ENCODE results near the gene ZNF556. TPM values are rescaled to one million over a fixed set of nuclear protein-coding genes. Genes with fewer than 3 reads are reported as not detected.

The ZNF556 gene
- total RNA-seq, 1 experiment from 2014 or later = 0.04 TPM

DNA sequence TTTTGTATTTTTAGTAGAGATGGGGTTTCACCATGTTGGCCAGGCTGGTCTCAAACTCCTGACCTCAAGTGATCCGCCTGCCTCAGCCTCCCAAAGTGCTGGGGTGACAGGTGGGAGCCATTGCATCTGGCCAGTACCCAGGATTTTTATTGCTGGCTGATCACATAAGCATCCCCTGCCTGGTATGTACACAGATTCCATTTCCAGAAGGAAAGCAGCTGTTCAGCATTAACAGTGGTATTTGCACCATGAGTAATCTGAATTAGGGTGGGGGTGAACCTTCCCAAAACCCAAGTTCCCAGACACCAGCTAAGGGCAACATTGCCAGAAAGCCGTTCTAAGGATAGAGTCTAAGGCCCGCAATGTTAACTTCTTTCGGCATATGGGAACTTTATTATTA is 18.5 kb upstream of the ZNF556 start:
- H3K36me3 ChIP-seq (ENCODE audit: low read depth, low read length) = peaks cover 39% of the 10 kb centered on the region
- no peaks in the 10 kb centered on the region for H3K27me3 ChIP-seq (ENCODE audit: low read length)
- intact Hi-C loops (cut with micrococcal nuclease) = no loop called here
- TF ChIP-seq EZH2 (IDR thresholded peaks at IDR 0.05; ENCODE audit: low read length, unreplicated experiment) = no peak
- no peak for TF ChIP-seq EZH2phosphoT487 (IDR thresholded peaks at IDR 0.05; ENCODE audit: borderline replicate concordance, low read length)
- BruUV-seq (replicated peaks) = no TSS peak
- POLR2A ChIA-PET (ENCODE audit: unreplicated experiment) = no interaction called here
- no peak overlapping the region for H3K9ac ChIP-seq (ENCODE audit: low read length)
- peaks cover 25% of the 10 kb centered on the region for H3K9me3 ChIP-seq (ENCODE audit: low read length)
- DNase-seq (no peak), ATAC-seq (no peak)
- H3K4me3 ChIP-seq (ENCODE audit: low read length) = no peak overlapping the region
- no peaks in the 10 kb centered on the region for H3F3A ChIP-seq (ENCODE audit: low read length, unreplicated experiment)
- H3K9me2 ChIP-seq (replicated peaks; ENCODE audit: low read length) = no peaks in the 10 kb centered on the region
- no peak overlapping the region for H3K27ac ChIP-seq (ENCODE audit: low read length)
- H4K20me1 ChIP-seq (ENCODE audit: low read length) = no peaks in the 10 kb centered on the region
- no peaks in the 10 kb centered on the region for H3K4me1 ChIP-seq (ENCODE audit: insufficient read depth, low read length)
- H3K79me2 ChIP-seq (ENCODE audit: low read length) = no peaks in the 10 kb centered on the region
- CTCF ChIA-PET = no interaction called here
- no peak overlapping the region for H2AFZ ChIP-seq (ENCODE audit: low read length)
- H3K4me2 ChIP-seq (ENCODE audit: low read length) = no peak overlapping the region

DNA sequence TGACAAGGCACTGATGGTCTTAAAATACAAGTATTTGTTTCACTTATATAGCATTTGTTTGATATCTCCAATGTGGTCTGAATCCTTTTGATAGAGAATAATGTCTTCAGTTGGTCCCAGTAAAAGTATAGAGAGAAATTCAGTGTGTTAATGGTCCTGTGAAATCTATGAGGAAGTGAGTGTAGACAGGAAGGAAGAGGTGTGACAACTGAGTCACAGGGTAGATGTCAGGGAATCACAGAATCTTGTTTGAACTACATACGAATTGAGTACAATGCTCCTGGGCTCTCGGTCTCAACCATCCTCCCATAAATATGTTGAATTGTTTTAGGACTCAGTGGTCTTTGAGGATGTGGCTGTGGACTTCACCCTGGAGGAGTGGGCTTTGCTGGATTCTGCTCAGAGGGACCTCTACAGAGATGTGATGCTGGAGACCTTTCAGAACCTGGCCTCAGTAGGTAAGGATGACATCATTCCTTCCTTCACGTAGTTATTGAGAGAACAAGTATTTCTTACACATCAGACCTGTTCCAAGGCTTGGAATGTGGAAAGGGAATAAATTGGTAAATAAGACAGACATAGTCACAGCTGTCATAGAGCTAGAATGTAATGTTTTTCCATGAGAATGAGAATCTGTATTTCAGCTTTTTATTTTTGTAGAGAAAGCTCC is 16.7 kb upstream of the ZNF556 start:
- no peaks in the 10 kb centered on the region for H3K4me1 ChIP-seq (ENCODE audit: insufficient read depth, low read length)
- H3K79me2 ChIP-seq (ENCODE audit: low read length) = no peaks in the 10 kb centered on the region
- no peaks in the 10 kb centered on the region for H3F3A ChIP-seq (ENCODE audit: low read length, unreplicated experiment)
- no peak overlapping the region for H3K27ac ChIP-seq (ENCODE audit: low read length)
- no peak overlapping the region for H3K4me3 ChIP-seq (ENCODE audit: low read length)
- peaks cover 52% of the 10 kb centered on the region for H3K36me3 ChIP-seq (ENCODE audit: low read depth, low read length)
- POLR2A ChIA-PET (ENCODE audit: unreplicated experiment) = no interaction called here
- CTCF ChIA-PET = no interaction called here
- intact Hi-C loops (cut with micrococcal nuclease) = no loop called here
- DNase-seq (no peak), ATAC-seq (no peak)
- H3K27me3 ChIP-seq (ENCODE audit: low read length) = no peaks in the 10 kb centered on the region
- H4K20me1 ChIP-seq (ENCODE audit: low read length) = no peaks in the 10 kb centered on the region
- no peak overlapping the region for H3K4me2 ChIP-seq (ENCODE audit: low read length)
- no peaks in the 10 kb centered on the region for H3K9me2 ChIP-seq (replicated peaks; ENCODE audit: low read length)
- no peak overlapping the region for H2AFZ ChIP-seq (ENCODE audit: low read length)
- BruUV-seq (replicated peaks) = no TSS peak
- H3K9ac ChIP-seq (ENCODE audit: low read length) = no peak overlapping the region
- TF ChIP-seq, protein P1, sequence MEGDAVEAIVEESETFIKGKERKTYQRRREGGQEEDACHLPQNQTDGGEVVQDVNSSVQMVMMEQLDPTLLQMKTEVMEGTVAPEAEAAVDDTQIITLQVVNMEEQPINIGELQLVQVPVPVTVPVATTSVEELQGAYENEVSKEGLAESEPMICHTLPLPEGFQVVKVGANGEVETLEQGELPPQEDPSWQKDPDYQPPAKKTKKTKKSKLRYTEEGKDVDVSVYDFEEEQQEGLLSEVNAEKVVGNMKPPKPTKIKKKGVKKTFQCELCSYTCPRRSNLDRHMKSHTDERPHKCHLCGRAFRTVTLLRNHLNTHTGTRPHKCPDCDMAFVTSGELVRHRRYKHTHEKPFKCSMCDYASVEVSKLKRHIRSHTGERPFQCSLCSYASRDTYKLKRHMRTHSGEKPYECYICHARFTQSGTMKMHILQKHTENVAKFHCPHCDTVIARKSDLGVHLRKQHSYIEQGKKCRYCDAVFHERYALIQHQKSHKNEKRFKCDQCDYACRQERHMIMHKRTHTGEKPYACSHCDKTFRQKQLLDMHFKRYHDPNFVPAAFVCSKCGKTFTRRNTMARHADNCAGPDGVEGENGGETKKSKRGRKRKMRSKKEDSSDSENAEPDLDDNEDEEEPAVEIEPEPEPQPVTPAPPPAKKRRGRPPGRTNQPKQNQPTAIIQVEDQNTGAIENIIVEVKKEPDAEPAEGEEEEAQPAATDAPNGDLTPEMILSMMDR (conservative IDR thresholded peaks at IDR 0.05; ENCODE audit: low read depth, low read length) = no peak
- TF ChIP-seq EZH2phosphoT487 (IDR thresholded peaks at IDR 0.05; ENCODE audit: borderline replicate concordance, low read length) (no peak), EZH2 (IDR thresholded peaks at IDR 0.05; ENCODE audit: low read length, unreplicated experiment) (no peak)
- H3K9me3 ChIP-seq (ENCODE audit: low read length) = peaks cover 38% of the 10 kb centered on the region

DNA sequence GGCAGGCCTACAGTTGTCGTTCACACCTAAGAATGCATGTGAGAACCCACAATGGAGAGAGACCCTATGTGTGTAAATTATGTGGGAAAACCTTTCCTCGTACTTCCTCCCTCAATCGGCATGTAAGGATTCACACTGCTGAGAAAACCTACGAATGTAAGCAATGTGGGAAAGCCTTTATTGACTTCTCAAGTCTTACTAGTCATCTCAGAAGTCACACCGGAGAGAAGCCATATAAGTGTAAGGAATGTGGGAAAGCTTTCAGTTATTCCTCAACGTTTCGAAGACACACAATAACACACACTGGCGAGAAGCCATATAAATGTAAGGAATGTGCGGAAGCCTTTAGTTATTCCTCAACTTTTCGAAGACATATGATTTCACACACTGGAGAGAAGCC is 14.5 kb upstream of the ZNF556 start:
- Histone ChIP-seq H4K20me1 (ENCODE audit: low read length) (no peaks in the 10 kb centered on the region), H3F3A (ENCODE audit: low read length, unreplicated experiment) (no peaks in the 10 kb centered on the region), H3K27me3 (ENCODE audit: low read length) (no peaks in the 10 kb centered on the region), H3K79me2 (ENCODE audit: low read length) (no peaks in the 10 kb centered on the region), H3K36me3 (ENCODE audit: low read depth, low read length) (peaks cover 55% of the 10 kb centered on the region), H3K9me2 (replicated peaks; ENCODE audit: low read length) (no peaks in the 10 kb centered on the region), H3K4me2 (ENCODE audit: low read length) (no peak overlapping the region), H3K9me3 (ENCODE audit: low read length) (peaks cover 41% of the 10 kb centered on the region), H3K9ac (ENCODE audit: low read length) (no peak overlapping the region), H2AFZ (ENCODE audit: low read length) (no peak overlapping the region), H3K4me3 (ENCODE audit: low read length) (no peak overlapping the region; the same call in 1 of the 2 replicates), H3K4me1 (ENCODE audit: insufficient read depth, low read length) (no peaks in the 10 kb centered on the region), H3K27ac (ENCODE audit: low read length) (no peak overlapping the region)
- CTCF ChIA-PET = no interaction called here
- POLR2A ChIA-PET (ENCODE audit: unreplicated experiment) = no interaction called here
- DNase-seq (no peak), ATAC-seq (no peak)
- TF ChIP-seq EZH2phosphoT487 (IDR thresholded peaks at IDR 0.05; ENCODE audit: borderline replicate concordance, low read length) (no peak), EZH2 (IDR thresholded peaks at IDR 0.05; ENCODE audit: low read length, unreplicated experiment) (no peak)
- TF ChIP-seq, protein P1 (conservative IDR thresholded peaks at IDR 0.05; ENCODE audit: low read depth, low read length) = no peak
- intact Hi-C loops (cut with micrococcal nuclease) = no loop called here
- BruUV-seq (replicated peaks) = no TSS peak

Data from PC-3 (cell line).